ENCODE results near the gene VAPB. TPM values are rescaled to one million over a fixed set of nuclear protein-coding genes. Genes with fewer than 3 reads are reported as not detected.

VAPB gene, protein sequence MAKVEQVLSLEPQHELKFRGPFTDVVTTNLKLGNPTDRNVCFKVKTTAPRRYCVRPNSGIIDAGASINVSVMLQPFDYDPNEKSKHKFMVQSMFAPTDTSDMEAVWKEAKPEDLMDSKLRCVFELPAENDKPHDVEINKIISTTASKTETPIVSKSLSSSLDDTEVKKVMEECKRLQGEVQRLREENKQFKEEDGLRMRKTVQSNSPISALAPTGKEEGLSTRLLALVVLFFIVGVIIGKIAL
- total RNA-seq: 20.7 TPM
- polyA plus RNA-seq (ENCODE audit: insufficient read depth in 1 of 8, insufficient read length in 8 of 8, low replicate concordance in 1 of 8): 10 to 100 TPM; 43.6 to 56.6 (median 48.3) TPM
- long read RNA-seq, donor 1, full-length matches to known transcripts: 7 of 7 reads
- long read RNA-seq, donor 1, partial matches to known transcripts: 0 of 7 reads
- long read RNA-seq, donor 1, other reads (novel, unspliced or antisense): 0 of 7 reads
- long read RNA-seq, donor 2, full-length matches to known transcripts: 3 of 3 reads
- long read RNA-seq, donor 2, partial matches to known transcripts: 0 of 3 reads
- long read RNA-seq, donor 2, other reads (novel, unspliced or antisense): 0 of 3 reads
- long read RNA-seq, donor 3, full-length matches to known transcripts: 13 of 13 reads
- long read RNA-seq, donor 3, partial matches to known transcripts: 0 of 13 reads
- long read RNA-seq, donor 3, other reads (novel, unspliced or antisense): 0 of 13 reads
- long read RNA-seq, donor 4, full-length matches to known transcripts: 10 of 10 reads
- long read RNA-seq, donor 4, partial matches to known transcripts: 0 of 10 reads
- long read RNA-seq, donor 4, other reads (novel, unspliced or antisense): 0 of 10 reads
- long read RNA-seq, donor 5, full-length matches to known transcripts: 35 of 178 reads
- long read RNA-seq, donor 5, partial matches to known transcripts: 143 of 178 reads
- long read RNA-seq, donor 5, other reads (novel, unspliced or antisense): 0 of 178 reads
- long read RNA-seq, donor 6, full-length matches to known transcripts: 22 of 22 reads
- long read RNA-seq, donor 6, partial matches to known transcripts: 0 of 22 reads
- long read RNA-seq, donor 6, other reads (novel, unspliced or antisense): 0 of 22 reads
- long read RNA-seq, donor 7, full-length matches to known transcripts: 16 of 16 reads
- long read RNA-seq, donor 7, partial matches to known transcripts: 0 of 16 reads
- long read RNA-seq, donor 7, other reads (novel, unspliced or antisense): 0 of 16 reads
- long read RNA-seq, donor 8, full-length matches to known transcripts: 8 of 8 reads
- long read RNA-seq, donor 8, partial matches to known transcripts: 0 of 8 reads
- long read RNA-seq, donor 8, other reads (novel, unspliced or antisense): 0 of 8 reads
- long read RNA-seq, donor 9, full-length matches to known transcripts: 11 of 40 reads
- long read RNA-seq, donor 9, partial matches to known transcripts: 29 of 40 reads
- long read RNA-seq, donor 9, other reads (novel, unspliced or antisense): 0 of 40 reads
- long read RNA-seq, donor 10, full-length matches to known transcripts: 22 of 22 reads
- long read RNA-seq, donor 10, partial matches to known transcripts: 0 of 22 reads
- long read RNA-seq, donor 10, other reads (novel, unspliced or antisense): 0 of 22 reads
- long read RNA-seq, donor 11, full-length matches to known transcripts: 16 of 16 reads
- long read RNA-seq, donor 11, partial matches to known transcripts: 0 of 16 reads
- long read RNA-seq, donor 11, other reads (novel, unspliced or antisense): 0 of 16 reads

DNA sequence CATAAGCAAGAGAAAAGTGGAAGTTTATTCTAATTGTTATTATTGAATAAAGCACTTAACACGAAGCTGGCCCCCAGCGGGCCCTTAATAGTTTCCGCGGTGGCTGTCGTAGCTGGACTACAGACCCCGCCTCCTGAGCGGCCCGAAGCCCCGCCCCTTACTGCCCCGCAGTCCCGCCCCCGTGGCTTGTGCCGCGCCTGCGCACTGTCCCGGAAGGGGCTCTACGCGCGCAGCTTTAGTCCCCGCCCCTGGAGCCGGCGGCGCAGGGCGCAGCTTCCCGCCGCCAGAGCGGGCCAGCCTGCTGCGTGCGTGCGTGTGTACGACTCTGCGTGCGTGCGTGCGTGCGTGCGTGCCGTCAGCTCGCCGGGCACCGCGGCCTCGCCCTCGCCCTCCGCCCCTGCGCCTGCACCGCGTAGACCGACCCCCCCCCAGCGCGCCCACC is at the start of gene VAPB:
VAPB (plus strand) TSS at position 348 of the 442 bp plus-strand sequence. CDS start 231 bp downstream, outside the sequence.
- WGBS (ENCODE audit: insufficient coverage): under 1% methylated on average over 50 of the region's 51 CpGs
- Histone ChIP-seq H3K9me3 (replicated peaks; ENCODE audit: control insufficient read depth, low read depth, low read length) (no peaks in the 10 kb centered on the region), H3K27me3 (ENCODE audit: control insufficient read depth, insufficient read depth, low read length) (no peaks in the 10 kb centered on the region), H3K27ac (ENCODE audit: low read length) (peak within 1 kb of the TSS; percentile 95), H3K4me3 (ENCODE audit: low read length) (peak within 1 kb of the TSS; percentile 93), H3K4me1 (ENCODE audit: control insufficient read depth, insufficient read depth, low read length) (peaks cover 25% of the 10 kb centered on the region), H3K36me3 (ENCODE audit: control insufficient read depth, insufficient read depth, low read length) (peaks cover 10% of the 10 kb centered on the region)
- peak; percentile 98 for DNase-seq

DNA sequence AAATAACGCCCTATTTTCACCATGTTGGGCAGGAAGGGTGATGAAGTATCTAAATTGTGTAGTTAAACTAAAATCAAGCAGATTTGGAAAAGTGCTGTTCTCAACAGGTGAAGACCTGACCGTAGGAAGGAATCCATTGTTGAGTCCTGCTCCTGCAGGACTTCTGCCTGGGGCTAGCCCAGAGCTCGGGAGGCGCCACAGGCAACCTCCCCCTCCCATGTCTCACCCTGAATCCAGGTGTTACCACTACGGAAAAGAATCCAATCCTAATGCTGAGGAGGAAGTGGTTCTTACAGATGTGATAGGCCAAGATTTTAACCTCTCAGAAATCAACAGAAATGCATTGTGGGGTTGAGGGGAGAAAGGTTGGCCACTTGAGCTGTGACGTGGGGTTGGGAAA is 49.3 kb upstream of the VAPB start:
- DNase-seq: no peak
- H3K9me3 ChIP-seq (replicated peaks; ENCODE audit: control insufficient read depth, low read depth, low read length): no peaks in the 10 kb centered on the region
- H3K36me3 ChIP-seq (ENCODE audit: control insufficient read depth, insufficient read depth, low read length): peaks cover 14% of the 10 kb centered on the region
- no peak overlapping the region for H3K4me3 ChIP-seq (ENCODE audit: low read length)
- H3K27ac ChIP-seq (ENCODE audit: low read length): no peak overlapping the region
- WGBS (ENCODE audit: insufficient coverage): 95% methylated on average over 2 of the region's 6 CpGs
- no peaks in the 10 kb centered on the region for H3K27me3 ChIP-seq (ENCODE audit: control insufficient read depth, insufficient read depth, low read length)
- H3K4me1 ChIP-seq (ENCODE audit: control insufficient read depth, insufficient read depth, low read length): no peaks in the 10 kb centered on the region

DNA sequence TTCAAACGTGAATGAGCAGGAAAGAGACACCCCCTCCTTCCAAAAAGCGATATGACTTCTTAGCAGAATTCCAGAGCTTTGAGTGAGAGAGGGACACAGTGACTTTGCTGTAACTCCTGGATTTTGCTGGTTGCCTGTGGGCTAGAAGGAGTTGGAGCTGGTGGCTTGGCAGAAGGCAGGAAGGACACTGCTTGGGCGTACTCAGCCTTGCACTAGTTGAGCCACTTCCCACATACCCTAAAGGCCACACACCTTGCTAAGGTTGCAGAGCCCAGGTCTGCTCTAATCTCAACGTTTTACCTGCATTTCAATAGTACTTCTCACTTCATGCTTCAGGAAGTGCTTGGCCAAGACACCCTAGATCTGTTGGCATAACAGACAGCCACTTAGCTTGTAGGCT is 48.9 kb upstream of the VAPB start:
- Histone ChIP-seq H3K4me3 (ENCODE audit: low read length) (no peak overlapping the region), H3K27me3 (ENCODE audit: control insufficient read depth, insufficient read depth, low read length) (no peaks in the 10 kb centered on the region), H3K4me1 (ENCODE audit: control insufficient read depth, insufficient read depth, low read length) (no peaks in the 10 kb centered on the region), H3K36me3 (ENCODE audit: control insufficient read depth, insufficient read depth, low read length) (peaks cover 16% of the 10 kb centered on the region), H3K9me3 (replicated peaks; ENCODE audit: control insufficient read depth, low read depth, low read length) (no peaks in the 10 kb centered on the region), H3K27ac (ENCODE audit: low read length) (no peak overlapping the region)
- 89% methylated on average over 2 of the region's 4 CpGs for WGBS (ENCODE audit: insufficient coverage)
- no peak for DNase-seq

DNA sequence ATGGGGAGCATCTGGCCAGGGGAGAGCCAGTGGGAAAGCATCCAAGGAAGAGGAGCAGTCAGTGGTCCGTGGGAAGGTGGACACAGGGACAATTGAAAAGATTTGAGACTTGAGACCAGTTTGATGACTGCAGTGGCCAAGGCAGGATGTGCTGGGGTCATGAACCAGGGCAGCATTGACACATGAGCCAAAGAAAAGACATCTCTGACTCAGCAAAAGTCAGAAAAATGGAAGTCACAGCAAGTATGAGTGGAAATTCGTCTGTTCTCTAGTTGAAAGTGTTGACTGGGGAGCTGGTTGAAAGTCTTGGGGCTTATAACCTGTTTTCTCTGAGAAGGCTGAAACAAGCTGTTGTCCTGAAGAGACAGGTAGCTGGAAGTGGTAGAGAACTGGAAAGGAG is 48.2 kb upstream of the VAPB start:
- peaks cover 23% of the 10 kb centered on the region for H3K36me3 ChIP-seq (ENCODE audit: control insufficient read depth, insufficient read depth, low read length)
- no peaks in the 10 kb centered on the region for H3K9me3 ChIP-seq (replicated peaks; ENCODE audit: control insufficient read depth, low read depth, low read length)
- H3K27me3 ChIP-seq (ENCODE audit: control insufficient read depth, insufficient read depth, low read length): no peaks in the 10 kb centered on the region
- no peaks in the 10 kb centered on the region for H3K4me1 ChIP-seq (ENCODE audit: control insufficient read depth, insufficient read depth, low read length)
- H3K4me3 ChIP-seq (ENCODE audit: low read length): no peak overlapping the region
- WGBS (ENCODE audit: insufficient coverage): 95% methylated on average over 2 of the region's 2 CpGs
- DNase-seq: no peak
- no peak overlapping the region for H3K27ac ChIP-seq (ENCODE audit: low read length)

DNA sequence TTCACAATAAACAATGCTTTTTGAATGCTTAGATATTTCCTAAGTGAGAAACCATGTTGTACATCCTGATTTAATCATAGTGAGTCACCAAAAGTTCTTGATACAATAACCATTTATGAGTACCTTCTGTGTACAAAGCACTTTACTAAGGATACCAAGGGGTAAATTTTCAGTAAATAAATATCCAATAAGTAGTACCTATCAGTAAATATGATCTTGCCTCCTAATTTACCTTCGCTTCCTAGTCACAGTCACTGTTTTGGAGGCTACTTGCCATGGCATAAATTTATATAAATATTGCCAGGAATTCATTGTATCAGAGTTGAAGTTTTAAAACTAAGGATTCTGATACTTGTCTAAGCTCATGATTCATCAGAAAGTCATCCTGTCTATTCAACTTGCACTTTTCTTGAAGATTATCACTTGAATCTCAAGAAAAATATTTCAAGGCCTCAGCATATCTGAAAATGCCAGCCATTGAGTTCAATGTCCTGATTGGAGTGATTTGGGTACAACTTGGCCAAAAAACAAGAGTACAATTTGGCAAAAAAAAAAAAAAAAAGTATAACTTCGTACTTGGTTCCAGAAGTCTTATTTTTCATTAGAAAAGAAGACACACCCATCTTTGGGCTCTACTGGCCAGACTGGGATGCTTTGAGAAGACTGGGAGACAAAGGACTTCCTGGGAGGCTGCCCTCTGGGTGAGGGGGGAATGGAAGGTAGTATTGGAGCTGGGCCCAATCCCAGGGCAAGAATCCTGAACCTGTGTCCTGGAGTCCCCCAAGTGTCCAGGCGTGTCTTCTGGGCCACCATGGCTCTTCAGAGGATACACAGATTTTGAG is 46.7 kb upstream of the VAPB start:
- Histone ChIP-seq H3K27me3 (ENCODE audit: control insufficient read depth, insufficient read depth, low read length) (no peaks in the 10 kb centered on the region), H3K4me1 (ENCODE audit: control insufficient read depth, insufficient read depth, low read length) (no peaks in the 10 kb centered on the region), H3K36me3 (ENCODE audit: control insufficient read depth, insufficient read depth, low read length) (peaks cover 31% of the 10 kb centered on the region), H3K9me3 (replicated peaks; ENCODE audit: control insufficient read depth, low read depth, low read length) (no peaks in the 10 kb centered on the region), H3K27ac (ENCODE audit: low read length) (no peak overlapping the region), H3K4me3 (ENCODE audit: low read length) (no peak overlapping the region)
- WGBS (ENCODE audit: insufficient coverage): 100% methylated on average over 1 of the region's 3 CpGs
- DNase-seq: no peak

GRCh38 chr20:58344741-58345140 is 44.3 kb upstream of the VAPB start:
- Histone ChIP-seq H3K4me3 (ENCODE audit: low read length) (no peak overlapping the region), H3K4me1 (ENCODE audit: control insufficient read depth, insufficient read depth, low read length) (peaks cover 6% of the 10 kb centered on the region), H3K27ac (ENCODE audit: low read length) (no peak overlapping the region), H3K9me3 (replicated peaks; ENCODE audit: control insufficient read depth, low read depth, low read length) (no peaks in the 10 kb centered on the region), H3K27me3 (ENCODE audit: control insufficient read depth, insufficient read depth, low read length) (no peaks in the 10 kb centered on the region), H3K36me3 (ENCODE audit: control insufficient read depth, insufficient read depth, low read length) (peaks cover 31% of the 10 kb centered on the region)
- 100% methylated on average over 2 of the region's 4 CpGs for WGBS (ENCODE audit: insufficient coverage)
- DNase-seq: no peak

- H3K4me3 ChIP-seq (ENCODE audit: low read length): no peak overlapping the region
- H3K27me3 ChIP-seq (ENCODE audit: control insufficient read depth, insufficient read depth, low read length): no peaks in the 10 kb centered on the region
- H3K9me3 ChIP-seq (replicated peaks; ENCODE audit: control insufficient read depth, low read depth, low read length): no peaks in the 10 kb centered on the region
- H3K27ac ChIP-seq (ENCODE audit: low read length): no peak overlapping the region
- H3K36me3 ChIP-seq (ENCODE audit: control insufficient read depth, insufficient read depth, low read length): peaks cover 36% of the 10 kb centered on the region
- 35% methylated on average over 2 of the region's 3 CpGs for WGBS (ENCODE audit: insufficient coverage)
- DNase-seq: no peak
- peaks cover 6% of the 10 kb centered on the region for H3K4me1 ChIP-seq (ENCODE audit: control insufficient read depth, insufficient read depth, low read length)
Measured at GRCh38 chr20:58349570-58349969, 39.5 kb upstream of the VAPB start.

GRCh38 chr20:58352468-58352867 is 36.6 kb upstream of the VAPB start:
- no peaks in the 10 kb centered on the region for H3K9me3 ChIP-seq (replicated peaks; ENCODE audit: control insufficient read depth, low read depth, low read length)
- H3K27ac ChIP-seq (ENCODE audit: low read length): no peak overlapping the region
- no CpG with 5 or more reads among the region's 2 CpGs for WGBS (ENCODE audit: insufficient coverage)
- DNase-seq: no peak
- H3K4me3 ChIP-seq (ENCODE audit: low read length): no peak overlapping the region
- H3K27me3 ChIP-seq (ENCODE audit: control insufficient read depth, insufficient read depth, low read length): no peaks in the 10 kb centered on the region
- peaks cover 6% of the 10 kb centered on the region for H3K4me1 ChIP-seq (ENCODE audit: control insufficient read depth, insufficient read depth, low read length)
- H3K36me3 ChIP-seq (ENCODE audit: control insufficient read depth, insufficient read depth, low read length): peaks cover 28% of the 10 kb centered on the region
